Measurements from ENCODE around the gene FXYD1.

GRCh38 chr19:35108730-35109129 lies 29.9 kb upstream of the FXYD1 start:
- TF ChIP-seq NR3C1 (IDR thresholded peaks at IDR 0.05) = no peak
- no peak for TF ChIP-seq CTCF (IDR thresholded peaks at IDR 0.05)
- no peak for TF ChIP-seq POLR2A (IDR thresholded peaks at IDR 0.05; ENCODE audit: low read length)
- TF ChIP-seq EP300 (IDR thresholded peaks at IDR 0.05) = no peak
- no peak for TF ChIP-seq HMGXB4 (CRISPR knock-in tag; IDR thresholded peaks at IDR 0.05; ENCODE audit: borderline replicate concordance)
- no peak for TF ChIP-seq SMC3 (IDR thresholded peaks at IDR 0.05)
- TF ChIP-seq TP53 (CRISPR knock-in tag; IDR thresholded peaks at IDR 0.05) = no peak
- no peak for TF ChIP-seq BHLHE40 (IDR thresholded peaks at IDR 0.05; ENCODE audit: low read depth, low read length)
- TF ChIP-seq MAFK (IDR thresholded peaks at IDR 0.05; ENCODE audit: partially characterized antibody) = no peak
- no peak for TF ChIP-seq USF2 (IDR thresholded peaks at IDR 0.05)
- no peak for TF ChIP-seq HDAC2 (IDR thresholded peaks at IDR 0.05)
- TF ChIP-seq RFX5 (IDR thresholded peaks at IDR 0.05) = no peak

Data from A549 (cell line).